CD4-positive, alpha-beta T cell (primary cell): ENCODE results near the gene IKBKE. TPM values are rescaled to one million over a fixed set of nuclear protein-coding genes. Genes with fewer than 3 reads are reported as not detected.

Experiments used
- ATAC-seq: fragments of 200-7000 bp; cut with Tn5 transposase; one replicate; pipeline ENCODE4 v1.10.0; 2022; ENCODE audit warnings: mild to moderate bottlenecking; ENCODE audit not compliant: poor library complexity
- CTCF ChIA-PET: fragments of 350-600 bp; sonication (Branson Sonifier 250); formaldehyde crosslinking; loops from one replicate; lab custom pipeline; 2021; ENCODE audit warnings: antibody characterized with exemption, inconsistent platforms; lab: Charles Lee
- POLR2A ChIA-PET: fragments of 350-600 bp; sonication (Branson Sonifier 250); formaldehyde crosslinking; loops from one replicate; lab custom pipeline; 2021; ENCODE audit warnings: antibody characterized with exemption, inconsistent platforms; lab: Charles Lee
- DNase-seq, 14 experiments: peaks; one replicate each; pipeline ENCODE4 v3.0.0-alpha.2; 2013 to 2020; ENCODE audit warnings: mixed read lengths in 2 of 14
- H3K27ac ChIP-seq, 2 donors: one replicate each; pipeline versions ENCODE4 v1.5.1 to v1.7.0; 2013; ENCODE audit warnings: low read length in 2 of 2, low read depth in 1 of 2, mild to moderate bottlenecking in 1 of 2
- H3K27me3 ChIP-seq, 2 experiments: 1 replicate in 1 of 2; 2 replicates in 1 of 2; pipeline versions ENCODE4 v1.6.1 to v1.7.0; 2013; ENCODE audit warnings: low read length in 2 of 2, control low read depth in 1 of 2, mild to moderate bottlenecking in 1 of 2, moderate library complexity in 1 of 2; ENCODE audit not compliant: insufficient read depth in 2 of 2, control insufficient read depth in 1 of 2
- H3K36me3 ChIP-seq: one replicate; pipeline ENCODE4 v1.6.1; 2013; ENCODE audit warnings: low read length, control low read depth; ENCODE audit not compliant: insufficient read depth
- H3K4me1 ChIP-seq: one replicate; pipeline ENCODE4 v1.6.1; 2013; ENCODE audit warnings: low read length, control low read depth; ENCODE audit not compliant: insufficient read depth
- H3K4me3 ChIP-seq: one replicate; pipeline ENCODE4 v1.5.1; 2013; ENCODE audit warnings: mild to moderate bottlenecking, low read length, moderate library complexity
- H3K9me3 ChIP-seq, 2 experiments: 1 replicate in 1 of 2; 2 replicates in 1 of 2; pipeline versions ENCODE4 v1.6.1 to v1.7.0; 2013; ENCODE audit warnings: low read length in 2 of 2, mild to moderate bottlenecking in 2 of 2, control low read depth in 1 of 2, moderate library complexity in 1 of 2; ENCODE audit not compliant: control insufficient read depth in 1 of 2, insufficient read depth in 1 of 2
- H3K27ac Mint-ChIP-seq: one replicate; pipeline ENCODE4 v1.8.0; 2020; ENCODE audit warnings: mixed read lengths
- H3K27me3 Mint-ChIP-seq: one replicate; pipeline ENCODE4 v1.8.0; 2021; ENCODE audit warnings: mixed read lengths
- H3K36me3 Mint-ChIP-seq: one replicate; pipeline ENCODE4 v1.8.0; 2021; ENCODE audit warnings: low read depth, mixed read lengths
- H3K4me1 Mint-ChIP-seq: one replicate; pipeline ENCODE4 v1.8.0; 2021; ENCODE audit warnings: low read depth, mixed read lengths
- H3K4me3 Mint-ChIP-seq: one replicate; pipeline ENCODE4 v1.8.0; 2020; ENCODE audit warnings: mild to moderate bottlenecking, mixed read lengths
- H3K9me3 Mint-ChIP-seq: one replicate; pipeline ENCODE4 v1.8.0; 2020; ENCODE audit warnings: mixed read lengths
- CTCF ChIP-seq: fragments of 200-600 bp; IDR thresholded peaks from one replicate; pipeline ENCODE4 v1.8.0; 2022; ENCODE audit warnings: antibody characterized with exemption, mild to moderate bottlenecking
- intact Hi-C, 2 experiments: fragments of 100-400 bp; cut with DNase I in 1 of 2; cut with micrococcal nuclease in 1 of 2; formaldehyde crosslinking; loops; one replicate each; pipeline versions ENCODE4 v1.15.1 to v1.9.0; 2023 to 2025; cut with DNase I, micrococcal nuclease
- total RNA-seq, 174 experiments: library from RNA in 2 of 174; stranded (reverse) in 2 of 174; gene quantifications; one replicate each; pipeline ENCODE4 v1.2.3 and lab custom pipeline; 2021 to 2026

IKBKE gene
- total RNA-seq, 2 experiments from 2014 or later, result 27.9 to 29.8 TPM

DNA sequence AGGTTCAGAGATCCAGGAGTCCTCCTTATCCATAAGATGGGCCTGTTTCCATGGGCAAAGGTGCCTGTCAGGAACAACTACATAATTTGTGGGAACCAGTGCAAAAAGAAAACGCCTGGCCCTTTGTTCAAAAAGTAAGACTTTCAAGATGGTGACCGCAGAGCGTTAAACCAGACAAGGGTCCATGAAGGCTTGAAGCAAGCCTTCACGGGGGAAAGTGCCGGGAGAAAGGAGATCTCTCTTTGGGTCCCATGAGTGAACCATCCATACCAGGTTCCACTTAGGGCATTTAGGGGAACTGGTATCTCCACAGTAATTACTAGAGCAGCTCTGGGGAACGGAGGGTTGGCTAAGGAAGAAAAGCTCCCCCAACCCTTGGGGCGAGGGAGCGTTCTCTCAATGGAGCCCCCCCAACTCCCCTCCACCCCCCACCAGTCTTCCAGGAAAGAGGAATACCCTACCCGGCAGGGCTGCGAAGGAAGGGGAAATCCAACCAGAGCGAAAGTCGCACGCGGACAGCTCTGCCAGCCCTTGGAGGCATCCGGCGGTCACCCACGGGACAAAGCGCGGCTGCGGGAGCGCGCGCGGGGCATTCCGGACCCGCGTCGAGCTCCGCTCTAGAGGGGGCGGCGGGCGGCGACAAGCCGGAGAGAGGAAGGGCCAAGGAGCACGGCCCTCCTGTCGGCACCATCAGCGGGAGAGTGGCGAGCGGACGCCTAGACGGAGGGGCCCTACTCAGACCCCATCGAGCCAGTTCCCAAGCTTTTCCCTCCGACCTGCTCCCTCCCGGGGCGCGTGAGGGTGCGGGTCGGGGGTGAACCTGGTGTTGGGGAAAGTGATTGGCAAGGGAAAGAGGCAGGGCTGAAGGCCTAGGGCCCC lies 36.4 kb downstream of the IKBKE start:
- TF ChIP-seq CTCF, result no peak
- no peak overlapping the region for H3K27ac ChIP-seq
- H3K9me3 ChIP-seq, result no peaks in the 10 kb centered on the region
- POLR2A ChIA-PET, result interaction anchor here (0.6 to 2.5 kb wide), 12 partner anchors 11 to 296 kb away, joined by 3 to 14 read pairs (median 4); partner anchors contain the start of genes EIF2D and IKBKE
- H3K27me3 ChIP-seq, result peaks cover 4 to 21% of the 10 kb centered on the region in 2 experiments
- H3K27me3 Mint-ChIP-seq, result peaks cover 15% of the 10 kb centered on the region
- intact Hi-C loops, result loop anchor here in 1 of 2 experiments (5.0 kb wide), 1 partner anchor 176 kb away; the partner anchor contains the start of gene MAPKAPK2
- peaks cover 37% of the 10 kb centered on the region for H3K4me1 ChIP-seq
- H3K4me3 ChIP-seq, result peak overlapping the region; percentile 71
- H3K4me1 Mint-ChIP-seq, result peaks cover 30% of the 10 kb centered on the region
- ATAC-seq (peak; percentile 18), DNase-seq (peak in 6 of 14 experiments; percentile 5 to 66 (median 29))
- CTCF ChIA-PET, result interaction anchor here (0.8 to 1.5 kb wide), 4 partner anchors 16 to 111 kb away, joined by 3 to 5 read pairs (median 4); no protein-coding TSS in a partner anchor
- H3K9me3 Mint-ChIP-seq, result no peaks in the 10 kb centered on the region
- no peaks in the 10 kb centered on the region for H3K36me3 ChIP-seq
- H3K27ac Mint-ChIP-seq, result peak overlapping the region; percentile 39
- peak overlapping the region; percentile 86 for H3K4me3 Mint-ChIP-seq
- H3K36me3 Mint-ChIP-seq, result no peaks in the 10 kb centered on the region

DNA sequence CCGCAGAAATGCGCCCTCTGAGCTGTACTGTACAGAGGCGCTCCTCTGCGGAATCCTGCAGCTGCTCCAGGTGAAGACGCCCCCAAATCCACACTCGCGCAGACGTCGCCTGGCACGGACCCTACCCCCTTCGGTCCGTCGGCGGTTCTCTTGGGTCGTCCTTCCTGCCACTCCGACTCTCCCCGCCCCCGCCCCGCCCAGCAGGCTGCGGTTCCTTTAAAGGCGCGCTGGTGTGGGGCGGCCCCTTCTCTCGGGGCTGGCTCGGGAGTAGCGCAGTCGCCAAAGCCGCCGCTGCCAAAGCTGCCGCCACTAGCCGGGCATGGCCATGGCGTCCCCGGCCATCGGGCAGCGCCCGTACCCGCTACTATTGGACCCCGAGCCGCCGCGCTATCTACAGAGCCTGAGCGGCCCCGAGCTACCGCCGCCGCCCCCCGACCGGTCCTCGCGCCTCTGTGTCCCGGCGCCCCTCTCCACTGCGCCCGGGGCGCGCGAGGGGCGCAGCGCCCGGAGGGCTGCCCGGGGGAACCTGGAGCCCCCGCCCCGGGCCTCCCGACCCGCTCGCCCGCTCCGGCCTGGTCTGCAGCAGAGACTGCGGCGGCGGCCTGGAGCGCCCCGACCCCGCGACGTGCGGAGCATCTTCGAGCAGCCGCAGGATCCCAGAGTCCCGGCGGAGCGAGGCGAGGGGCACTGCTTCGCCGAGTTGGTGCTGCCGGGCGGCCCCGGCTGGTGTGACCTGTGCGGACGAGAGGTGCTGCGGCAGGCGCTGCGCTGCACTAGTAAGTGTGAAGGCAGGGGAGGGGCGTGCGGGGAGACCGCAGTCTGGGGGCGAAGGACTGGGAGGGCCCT lies 37.2 kb downstream of the IKBKE start, which contains the start of gene RASSF5:
Gene RASSF5, plus strand, starts transcription at position 248 of the 846 bp plus-strand sequence. Its CDS starts 72 bp downstream, at position 320.
- DNase-seq, result peak; percentile 65 to 86 (median 80)
- peaks cover 30% of the 10 kb centered on the region for H3K4me1 Mint-ChIP-seq
- CTCF ChIA-PET, result interaction anchor here (1.5 kb wide), 1 partner anchor 76 kb away, joined by 5 read pairs; no protein-coding TSS in a partner anchor
- peak within 1 kb of the TSS; percentile 86 for H3K4me3 Mint-ChIP-seq
- H3K27me3 Mint-ChIP-seq, result peaks cover 15% of the 10 kb centered on the region
- peak; percentile 92 for ATAC-seq
- H3K9me3 Mint-ChIP-seq, result no peaks in the 10 kb centered on the region
- no peak for TF ChIP-seq CTCF
- Histone ChIP-seq H3K4me3 (peak within 1 kb of the TSS; percentile 71), H3K27ac (no peak within 1 kb of the TSS), H3K36me3 (no peaks in the 10 kb centered on the region), H3K4me1 (peaks cover 37% of the 10 kb centered on the region), H3K9me3 (no peaks in the 10 kb centered on the region), H3K27me3 (peaks cover 4 to 21% of the 10 kb centered on the region in 2 experiments)
- POLR2A ChIA-PET, result interaction anchor here (0.6 to 2.5 kb wide), 10 partner anchors 11 to 295 kb away, joined by 3 to 14 read pairs (median 4); partner anchors contain the start of genes EIF2D and IKBKE
- H3K27ac Mint-ChIP-seq, result peak within 1 kb of the TSS; percentile 39
- H3K36me3 Mint-ChIP-seq, result no peaks in the 10 kb centered on the region
- intact Hi-C loops, result loop anchor here in 1 of 2 experiments (5.0 kb wide), 1 partner anchor 175 kb away; the partner anchor contains the start of gene MAPKAPK2
